ENCODE measurements around the gene DSC1.

The DSC1 gene

DNA sequence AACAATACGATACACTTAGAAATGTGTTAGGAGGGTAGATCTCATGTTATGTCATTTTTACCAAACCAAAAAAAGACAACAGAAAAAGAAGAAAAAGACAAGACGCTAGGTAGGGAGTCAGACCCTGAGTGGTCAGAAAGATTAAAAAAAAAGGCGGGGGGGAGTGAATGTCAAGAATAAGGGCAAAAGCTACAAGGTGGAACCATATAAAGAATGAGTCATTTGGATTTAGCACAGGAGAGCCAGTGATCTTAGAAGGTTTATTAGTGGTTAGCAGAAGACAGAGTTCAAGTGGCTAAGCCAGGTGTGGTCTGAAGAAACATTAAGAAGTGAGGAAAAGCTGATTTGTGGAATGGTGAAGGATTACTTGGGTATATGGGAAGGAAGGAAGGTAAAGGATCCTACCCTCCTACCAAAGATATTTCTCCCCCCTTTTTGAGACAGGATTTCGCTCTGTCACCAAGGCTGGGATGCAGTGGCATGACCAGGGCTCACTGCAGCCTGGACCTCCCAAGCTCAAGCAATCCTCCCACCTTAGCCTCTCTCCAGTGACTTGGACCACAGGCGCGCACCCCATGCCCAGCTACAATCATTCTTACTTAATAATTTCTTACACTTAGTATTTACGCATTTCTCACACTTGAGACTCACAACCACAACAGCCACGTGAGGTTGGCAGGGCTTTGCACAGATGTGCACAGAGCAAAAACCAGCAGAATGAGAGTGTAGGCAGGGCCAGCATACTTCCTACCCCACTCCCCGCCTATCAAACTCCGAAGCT, 63.0 kb downstream of the DSC1 start:
- H3K9me3 ChIP-seq = no peaks in the 10 kb centered on the region
- TF ChIP-seq, protein P1, sequence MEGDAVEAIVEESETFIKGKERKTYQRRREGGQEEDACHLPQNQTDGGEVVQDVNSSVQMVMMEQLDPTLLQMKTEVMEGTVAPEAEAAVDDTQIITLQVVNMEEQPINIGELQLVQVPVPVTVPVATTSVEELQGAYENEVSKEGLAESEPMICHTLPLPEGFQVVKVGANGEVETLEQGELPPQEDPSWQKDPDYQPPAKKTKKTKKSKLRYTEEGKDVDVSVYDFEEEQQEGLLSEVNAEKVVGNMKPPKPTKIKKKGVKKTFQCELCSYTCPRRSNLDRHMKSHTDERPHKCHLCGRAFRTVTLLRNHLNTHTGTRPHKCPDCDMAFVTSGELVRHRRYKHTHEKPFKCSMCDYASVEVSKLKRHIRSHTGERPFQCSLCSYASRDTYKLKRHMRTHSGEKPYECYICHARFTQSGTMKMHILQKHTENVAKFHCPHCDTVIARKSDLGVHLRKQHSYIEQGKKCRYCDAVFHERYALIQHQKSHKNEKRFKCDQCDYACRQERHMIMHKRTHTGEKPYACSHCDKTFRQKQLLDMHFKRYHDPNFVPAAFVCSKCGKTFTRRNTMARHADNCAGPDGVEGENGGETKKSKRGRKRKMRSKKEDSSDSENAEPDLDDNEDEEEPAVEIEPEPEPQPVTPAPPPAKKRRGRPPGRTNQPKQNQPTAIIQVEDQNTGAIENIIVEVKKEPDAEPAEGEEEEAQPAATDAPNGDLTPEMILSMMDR (IDR thresholded peaks at IDR 0.05) = no peak
- H3K27ac ChIP-seq = no peak overlapping the region
- no peaks in the 10 kb centered on the region for H3K36me3 ChIP-seq
- H3K4me3 ChIP-seq (ENCODE audit: low read depth in 1 of 2, low read length in 1 of 2) = peak overlapping the region in 1 of 2 experiments; percentile 92
- peaks cover 21 to 34% of the 10 kb centered on the region in 2 experiments for H3K4me1 ChIP-seq (ENCODE audit: control insufficient read depth in 1 of 2, insufficient read depth in 1 of 2, low read depth in 1 of 2, low read length in 1 of 2)
- H3K27me3 ChIP-seq = peaks cover 52% of the 10 kb centered on the region

DNA sequence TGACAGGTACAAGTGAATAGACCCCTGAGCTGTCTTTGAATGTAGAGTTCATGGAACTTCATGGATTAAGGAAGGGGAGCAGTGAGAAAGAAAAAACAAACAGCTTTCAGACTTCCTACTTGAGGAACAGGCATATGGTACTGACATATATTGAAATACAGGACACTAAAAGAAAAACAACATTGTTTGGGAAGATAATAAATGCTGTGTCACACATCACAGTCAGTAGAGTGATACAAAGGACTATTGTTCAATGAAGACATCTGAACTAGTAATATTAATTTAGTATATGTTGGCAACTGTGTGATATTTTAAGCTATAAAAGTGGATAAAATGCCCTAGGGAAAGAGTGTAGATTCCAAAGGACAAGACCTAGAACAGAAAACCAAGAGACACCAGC, 63.8 kb downstream of the DSC1 start:
- H3K36me3 ChIP-seq = no peaks in the 10 kb centered on the region
- peaks cover 21 to 34% of the 10 kb centered on the region in 2 experiments for H3K4me1 ChIP-seq (ENCODE audit: control insufficient read depth in 1 of 2, insufficient read depth in 1 of 2, low read depth in 1 of 2, low read length in 1 of 2)
- no peaks in the 10 kb centered on the region for H3K9me3 ChIP-seq
- H3K27me3 ChIP-seq = peaks cover 45% of the 10 kb centered on the region
- TF ChIP-seq, protein P1 (IDR thresholded peaks at IDR 0.05) = no peak
- no peak overlapping the region for H3K27ac ChIP-seq
- no peak overlapping the region for H3K4me3 ChIP-seq (ENCODE audit: low read depth in 1 of 2, low read length in 1 of 2)

DNA sequence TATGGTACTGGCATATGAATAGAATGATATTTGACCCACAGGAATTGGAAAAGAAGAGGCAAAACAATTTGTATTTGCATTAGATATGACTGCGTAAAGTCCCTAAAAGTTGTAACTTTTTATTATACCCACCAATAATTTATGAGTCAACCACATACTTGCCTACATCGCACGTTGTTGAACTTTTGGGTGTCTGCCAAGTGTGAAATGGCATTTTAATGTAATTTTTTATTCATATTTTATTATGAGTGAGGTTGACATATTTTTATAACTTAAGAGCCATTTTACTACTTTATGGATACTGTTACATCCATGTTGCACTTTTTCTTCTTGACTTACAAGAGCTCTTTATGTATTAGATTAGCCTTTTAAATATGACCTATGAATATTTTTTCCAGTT, 65.0 kb downstream of the DSC1 start:
- no peak overlapping the region for H3K4me3 ChIP-seq (ENCODE audit: low read depth in 1 of 2, low read length in 1 of 2)
- H3K27me3 ChIP-seq = peaks cover 33% of the 10 kb centered on the region
- no peak overlapping the region for H3K27ac ChIP-seq
- TF ChIP-seq, protein P1 (IDR thresholded peaks at IDR 0.05) = no peak
- H3K36me3 ChIP-seq = no peaks in the 10 kb centered on the region
- no peaks in the 10 kb centered on the region for H3K9me3 ChIP-seq
- H3K4me1 ChIP-seq (ENCODE audit: control insufficient read depth in 1 of 2, insufficient read depth in 1 of 2, low read depth in 1 of 2, low read length in 1 of 2) = peaks cover 21 to 30% of the 10 kb centered on the region in 2 experiments

DNA sequence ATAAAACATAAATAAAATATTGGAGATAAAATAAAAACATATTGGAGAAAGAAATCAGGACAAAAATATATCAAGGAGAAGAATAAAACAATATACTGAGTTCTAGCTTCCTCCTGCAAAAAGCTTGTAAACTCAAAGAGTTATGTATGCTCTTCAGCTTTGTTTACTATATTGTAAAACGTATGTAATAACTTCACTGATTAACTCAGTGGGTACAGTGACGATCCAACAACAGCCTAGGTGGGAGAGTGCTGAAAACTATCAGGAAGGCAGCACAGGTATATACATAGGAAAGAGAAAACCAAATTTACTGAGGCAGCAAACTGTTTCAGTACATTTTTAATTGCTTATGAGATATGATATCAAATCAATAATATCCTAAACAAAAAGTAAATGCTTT, 68.8 kb downstream of the DSC1 start:
- peaks cover 0 to 4% of the 10 kb centered on the region in 2 experiments for H3K4me1 ChIP-seq (ENCODE audit: control insufficient read depth in 1 of 2, insufficient read depth in 1 of 2, low read depth in 1 of 2, low read length in 1 of 2)
- no peak overlapping the region for H3K4me3 ChIP-seq (ENCODE audit: low read depth in 1 of 2, low read length in 1 of 2)
- no peaks in the 10 kb centered on the region for H3K27me3 ChIP-seq
- no peaks in the 10 kb centered on the region for H3K9me3 ChIP-seq
- TF ChIP-seq, protein P1 (IDR thresholded peaks at IDR 0.05) = no peak
- no peaks in the 10 kb centered on the region for H3K36me3 ChIP-seq
- H3K27ac ChIP-seq = no peak overlapping the region

DNA sequence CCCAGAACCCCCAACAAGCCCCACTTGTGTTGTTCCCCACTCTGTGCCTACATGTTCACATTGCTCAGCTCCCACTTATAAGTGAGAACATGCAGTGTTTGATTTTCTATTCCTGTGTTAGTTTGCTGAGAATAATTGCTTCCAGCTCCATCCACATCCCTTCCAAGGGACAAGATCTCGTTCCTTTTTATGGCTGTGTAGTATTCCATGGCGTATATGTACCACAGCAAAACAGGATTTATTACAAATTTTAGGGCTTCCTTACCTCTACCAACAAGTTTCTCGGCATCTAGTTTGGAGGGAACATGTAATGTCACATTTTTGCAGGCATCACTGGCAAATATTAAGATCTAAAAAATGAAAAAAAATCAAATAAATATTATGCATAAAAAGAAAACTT, 69.4 kb downstream of the DSC1 start:
- H3K27ac ChIP-seq = no peak overlapping the region
- TF ChIP-seq, protein P1 (IDR thresholded peaks at IDR 0.05) = no peak
- H3K27me3 ChIP-seq = no peaks in the 10 kb centered on the region
- H3K4me1 ChIP-seq (ENCODE audit: control insufficient read depth in 1 of 2, insufficient read depth in 1 of 2, low read depth in 1 of 2, low read length in 1 of 2) = no peaks in the 10 kb centered on the region
- H3K36me3 ChIP-seq = no peaks in the 10 kb centered on the region
- H3K4me3 ChIP-seq (ENCODE audit: low read depth in 1 of 2, low read length in 1 of 2) = no peak overlapping the region
- H3K9me3 ChIP-seq = no peaks in the 10 kb centered on the region

Data from neutrophil (primary cell).